ENCODE measurements around the gene CERS3.

- TF ChIP-seq POLR2A (IDR thresholded peaks at IDR 0.05; ENCODE audit: low read depth, low read length) (no peak), TAF1 (IDR thresholded peaks at IDR 0.05; ENCODE audit: borderline replicate concordance, low read depth, low read length) (no peak), POLR2AphosphoS5 (IDR thresholded peaks at IDR 0.05; ENCODE audit: low read depth, low read length) (no peak)
These were observed 30.1 kb upstream of the CERS3 start for GRCh38 chr15:100558771-100559254.

All from GM12892 (cell line).